ENCODE data around the gene HLA-DMA. TPM values are rescaled to one million over a fixed set of nuclear protein-coding genes. Genes with fewer than 3 reads are reported as not detected.

The HLA-DMA gene
- total RNA-seq, 1 experiment from 2014 or later: 0.14 TPM

- Histone ChIP-seq H3K4me1 (no peaks in the 10 kb centered on the region), H3K36me3 (no peaks in the 10 kb centered on the region), H3K4me3 (no peak overlapping the region), H3K27me3 (peaks cover 12% of the 10 kb centered on the region), H3K9me3 (replicated peaks) (no peaks in the 10 kb centered on the region), H3K27ac (no peak overlapping the region)
- no peak for DNase-seq
These were observed 17.2 kb downstream of the HLA-DMA start for GRCh38 chr6:32935551-32936238.

GRCh38 chr6:32933661-32934085 is 19.2 kb downstream of the HLA-DMA start:
- peak; percentile 65 to 83 for DNase-seq
- Histone ChIP-seq H3K4me3 (no peak overlapping the region), H3K4me1 (no peaks in the 10 kb centered on the region), H3K27ac (no peak overlapping the region), H3K9me3 (replicated peaks) (no peaks in the 10 kb centered on the region), H3K27me3 (peaks cover 10% of the 10 kb centered on the region), H3K36me3 (no peaks in the 10 kb centered on the region)

DNA sequence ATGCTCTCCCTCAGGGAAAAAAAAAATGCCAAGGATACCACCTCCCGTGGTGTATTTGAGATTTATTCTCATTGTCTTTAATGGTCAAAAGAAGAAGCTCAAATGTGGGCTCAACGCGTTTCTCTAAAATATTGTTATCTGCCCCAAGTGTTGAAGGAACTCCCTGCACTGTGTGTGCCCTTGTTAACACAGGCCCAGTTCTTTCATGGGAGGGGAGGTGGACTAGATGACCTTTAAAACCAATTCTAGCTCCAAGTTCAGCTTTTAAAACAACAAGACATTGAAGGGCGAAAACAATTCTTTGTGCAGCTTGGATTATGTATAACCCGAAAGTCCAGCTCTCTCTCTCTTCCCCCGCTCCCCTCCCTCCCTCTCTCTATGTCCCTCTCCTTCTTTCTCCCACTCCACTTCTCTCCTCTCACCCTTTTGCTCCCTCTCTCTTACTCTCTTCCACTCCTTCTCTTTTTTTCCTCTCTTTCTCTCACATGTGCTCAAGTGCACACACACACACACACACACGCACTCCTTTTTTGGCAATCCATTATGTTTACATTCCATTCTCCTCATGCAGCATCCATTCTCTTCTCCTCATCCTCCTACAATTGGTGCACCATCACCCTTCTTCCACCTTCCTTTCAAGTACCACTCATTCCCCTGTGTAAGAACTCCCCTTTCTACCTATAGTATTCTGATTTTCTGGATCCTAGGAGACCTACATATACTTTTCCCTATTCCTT is 20.6 kb downstream of the HLA-DMA start:
- Histone ChIP-seq H3K27me3 (peaks cover 9% of the 10 kb centered on the region; the same call in 1 of the 2 replicates), H3K36me3 (no peaks in the 10 kb centered on the region), H3K4me1 (no peaks in the 10 kb centered on the region), H3K27ac (no peak overlapping the region), H3K4me3 (no peak overlapping the region), H3K9me3 (replicated peaks) (no peaks in the 10 kb centered on the region)
- DNase-seq: no peak

DNA sequence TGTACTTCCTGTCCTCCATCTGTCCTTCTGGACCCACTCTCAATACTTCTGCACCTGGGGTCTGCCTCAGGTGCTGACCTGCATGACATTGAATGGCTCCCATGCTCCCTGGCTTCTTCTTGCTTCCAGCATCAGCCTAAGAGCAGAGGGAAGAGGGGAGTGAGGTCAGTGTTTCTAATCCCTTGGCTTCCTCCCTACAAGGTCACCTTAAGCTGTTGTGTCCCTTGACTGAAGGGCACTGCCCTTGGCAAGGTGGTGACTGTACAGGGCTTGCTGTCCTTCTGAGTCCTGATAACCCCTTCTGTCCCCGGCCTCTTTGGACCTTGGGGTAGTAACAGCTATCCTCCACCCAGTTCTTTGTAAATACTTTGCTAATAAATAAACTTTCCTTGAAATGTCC is 21.7 kb downstream of the HLA-DMA start:
- H3K4me1 ChIP-seq: no peaks in the 10 kb centered on the region
- H3K4me3 ChIP-seq: no peak overlapping the region
- H3K27me3 ChIP-seq: peaks cover 7% of the 10 kb centered on the region; the same call in 1 of the 2 replicates
- no peaks in the 10 kb centered on the region for H3K36me3 ChIP-seq
- no peak overlapping the region for H3K27ac ChIP-seq
- no peak for DNase-seq
- H3K9me3 ChIP-seq (replicated peaks): no peaks in the 10 kb centered on the region

DNA sequence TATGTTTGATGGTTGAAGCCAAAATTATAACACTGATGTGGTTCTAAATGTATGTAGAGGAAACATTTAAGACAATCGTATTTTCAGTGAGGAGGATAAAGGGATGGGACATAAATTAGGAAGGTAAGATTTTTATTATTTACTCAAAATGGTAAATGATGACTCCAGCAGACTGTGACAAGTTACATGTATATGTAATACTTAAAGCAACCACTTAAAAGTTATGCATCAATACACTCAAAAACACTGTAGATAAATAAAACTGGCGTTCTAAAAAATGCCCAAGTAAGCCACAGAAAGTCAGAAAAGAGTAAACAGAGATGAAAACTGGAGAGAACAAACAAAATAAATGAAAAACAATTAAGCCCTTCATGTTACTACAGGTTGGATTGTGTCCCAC is 30.8 kb downstream of the HLA-DMA start:
- no peaks in the 10 kb centered on the region for H3K4me1 ChIP-seq
- H3K27ac ChIP-seq: no peak overlapping the region
- peaks cover under 1% of the 10 kb centered on the region; the same call in 1 of the 2 replicates for H3K27me3 ChIP-seq
- H3K36me3 ChIP-seq: no peaks in the 10 kb centered on the region
- no peaks in the 10 kb centered on the region for H3K9me3 ChIP-seq (replicated peaks)
- H3K4me3 ChIP-seq: no peak overlapping the region
- DNase-seq: no peak

- no peaks in the 10 kb centered on the region for H3K27me3 ChIP-seq
- H3K4me3 ChIP-seq: no peak overlapping the region
- H3K4me1 ChIP-seq: no peaks in the 10 kb centered on the region
- no peaks in the 10 kb centered on the region for H3K9me3 ChIP-seq (replicated peaks)
- no peak for DNase-seq
- H3K36me3 ChIP-seq: no peaks in the 10 kb centered on the region
- H3K27ac ChIP-seq: no peak overlapping the region
These were observed 32.2 kb downstream of the HLA-DMA start for GRCh38 chr6:32920715-32921114.

DNA sequence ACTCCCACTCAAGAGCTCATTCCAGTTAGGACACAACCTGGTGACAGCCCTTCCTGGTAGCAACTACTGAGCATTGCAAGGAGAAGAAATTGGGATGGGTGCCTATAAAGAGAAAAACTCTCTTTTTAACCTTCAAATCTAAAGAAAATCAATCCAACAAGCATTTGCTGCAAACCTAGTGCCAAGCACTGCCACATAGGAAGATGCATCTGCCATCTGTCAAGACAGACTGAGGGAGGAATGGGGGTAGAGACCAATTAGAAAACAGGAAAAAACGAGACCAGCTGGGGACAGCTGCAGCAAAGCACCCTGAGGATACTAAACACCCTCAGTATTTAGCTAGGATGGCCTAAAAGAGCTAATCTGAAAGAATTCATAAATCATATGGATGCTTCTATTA is 39.9 kb downstream of the HLA-DMA start:
- H3K9me3 ChIP-seq (replicated peaks): no peaks in the 10 kb centered on the region
- no peaks in the 10 kb centered on the region for H3K4me1 ChIP-seq
- H3K4me3 ChIP-seq: no peak overlapping the region
- no peaks in the 10 kb centered on the region for H3K27me3 ChIP-seq
- no peaks in the 10 kb centered on the region for H3K36me3 ChIP-seq
- no peak overlapping the region for H3K27ac ChIP-seq
- no peak for DNase-seq

DNA sequence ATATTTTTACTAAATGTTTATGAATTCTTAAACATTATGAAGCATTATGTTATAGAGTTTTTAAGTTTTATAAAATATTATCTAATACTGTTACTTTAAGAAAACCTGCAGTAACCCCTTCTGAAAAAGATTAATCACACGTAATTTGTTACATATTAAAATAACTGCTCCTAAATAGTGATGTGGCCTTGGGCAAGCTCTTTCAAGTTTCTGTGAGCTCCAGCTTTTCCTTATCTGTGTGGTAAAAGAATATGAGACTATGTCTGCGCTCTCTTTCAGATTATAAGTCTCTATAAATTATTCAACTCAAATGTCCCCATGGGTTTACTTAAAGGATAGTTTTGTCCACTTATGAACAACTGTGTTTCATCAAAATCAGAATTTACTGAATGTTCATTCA is 44.0 kb downstream of the HLA-DMA start:
- Histone ChIP-seq H3K4me1 (no peaks in the 10 kb centered on the region), H3K27me3 (no peaks in the 10 kb centered on the region), H3K36me3 (no peaks in the 10 kb centered on the region), H3K9me3 (replicated peaks) (no peaks in the 10 kb centered on the region), H3K27ac (no peak overlapping the region), H3K4me3 (no peak overlapping the region)
- no peak for DNase-seq

DNA sequence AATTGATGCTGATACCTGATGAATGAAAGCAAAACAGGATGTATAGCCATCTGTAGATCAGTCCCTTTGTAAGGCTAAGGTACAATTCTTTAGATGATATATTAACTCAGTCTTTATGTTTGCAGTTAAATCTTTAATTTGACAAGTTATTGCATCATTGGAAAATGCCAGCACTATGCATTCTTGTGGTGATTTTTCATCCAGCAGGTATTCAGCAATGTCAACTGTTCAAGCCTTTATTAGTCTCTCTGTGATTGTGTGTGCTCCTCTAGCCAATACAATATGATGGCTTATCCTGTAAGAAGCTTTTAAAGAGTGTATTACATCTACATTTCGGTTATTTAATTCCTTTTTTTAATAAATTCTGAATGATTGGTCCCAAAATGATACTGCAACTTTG is 46.4 kb downstream of the HLA-DMA start:
- H3K27me3 ChIP-seq: no peaks in the 10 kb centered on the region
- no peak overlapping the region for H3K27ac ChIP-seq
- no peaks in the 10 kb centered on the region for H3K9me3 ChIP-seq (replicated peaks)
- H3K4me3 ChIP-seq: no peak overlapping the region
- H3K36me3 ChIP-seq: no peaks in the 10 kb centered on the region
- H3K4me1 ChIP-seq: no peaks in the 10 kb centered on the region
- DNase-seq: no peak

- Histone ChIP-seq H3K4me3 (no peak overlapping the region), H3K27ac (no peak overlapping the region), H3K36me3 (no peaks in the 10 kb centered on the region), H3K27me3 (no peaks in the 10 kb centered on the region), H3K9me3 (replicated peaks) (no peaks in the 10 kb centered on the region), H3K4me1 (no peaks in the 10 kb centered on the region)
- DNase-seq: no peak
These were observed 47.8 kb downstream of the HLA-DMA start for GRCh38 chr6:32905078-32905477.

DNA sequence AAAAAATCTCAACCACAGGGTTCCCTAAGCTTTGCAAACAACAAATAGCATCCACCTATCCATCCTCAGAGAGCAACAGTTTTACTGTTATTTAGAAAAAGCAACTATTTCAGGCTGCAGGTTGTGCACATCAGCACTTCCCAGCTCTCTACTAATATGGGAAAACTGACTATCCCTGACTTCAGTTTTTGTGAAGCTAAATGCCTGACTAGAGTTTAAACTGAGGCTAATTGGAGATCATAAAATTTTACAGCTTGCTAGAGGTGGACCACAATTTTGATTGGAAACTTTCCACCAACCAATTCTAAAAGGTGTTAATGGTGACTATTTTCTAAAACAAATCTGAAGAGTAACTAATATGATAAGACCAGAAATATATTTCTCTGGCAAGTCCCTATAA is 48.9 kb downstream of the HLA-DMA start:
- H3K27ac ChIP-seq: no peak overlapping the region
- no peaks in the 10 kb centered on the region for H3K36me3 ChIP-seq
- no peaks in the 10 kb centered on the region for H3K4me1 ChIP-seq
- DNase-seq: no peak
- H3K4me3 ChIP-seq: no peak overlapping the region
- H3K9me3 ChIP-seq (replicated peaks): no peaks in the 10 kb centered on the region; the same call in 1 of the 2 replicates
- no peaks in the 10 kb centered on the region for H3K27me3 ChIP-seq

Other genes with a start within 250 kb of the HLA-DMA start
- not detected in 2 replicates for gene HLA-DQA2, start 211.7 kb downstream of the HLA-DMA start, total RNA-seq (2014; rRNA removed; shearing (Covaris generic))
- not detected in 2 replicates for gene HLA-DQB2, start 189.6 kb downstream of the HLA-DMA start, total RNA-seq (2014; rRNA removed; shearing (Covaris generic))
- gene HLA-DOB, start 136.1 kb downstream of the HLA-DMA start, total RNA-seq (2014; rRNA removed; shearing (Covaris generic)): 0.10 and 0.28 TPM in 2 replicates
- 17.1 and 17.4 TPM in 2 replicates for gene TAP2, start 114.4 kb downstream of the HLA-DMA start, total RNA-seq (2014; rRNA removed; shearing (Covaris generic))
- 0.18 and 0.33 TPM in 2 replicates for gene PSMB8, start 109.0 kb downstream of the HLA-DMA start, total RNA-seq (2014; rRNA removed; shearing (Covaris generic))
- 0.43 and 0.81 TPM in 2 replicates for gene TAP1, start 99.4 kb downstream of the HLA-DMA start, total RNA-seq (2014; rRNA removed; shearing (Covaris generic))
- 0.18 TPM in 1 of 2 replicates, not detected in the other for gene PSMB9, start 98.9 kb downstream of the HLA-DMA start, total RNA-seq (2014; rRNA removed; shearing (Covaris generic))
- not detected in 2 replicates for gene HLA-DMB, start 12.1 kb downstream of the HLA-DMA start, total RNA-seq (2014; rRNA removed; shearing (Covaris generic))
- 178 and 199 TPM in 2 replicates for gene BRD2, start 15.5 kb upstream of the HLA-DMA start, total RNA-seq (2014; rRNA removed; shearing (Covaris generic))
- gene HLA-DOA, start 56.5 kb upstream of the HLA-DMA start, total RNA-seq (2014; rRNA removed; shearing (Covaris generic)): 0.16 TPM in 1 of 2 replicates, not detected in the other
- gene HLA-DPA1, start 120.6 kb upstream of the HLA-DMA start, total RNA-seq (2014; rRNA removed; shearing (Covaris generic)): not detected in 2 replicates
- not detected in 2 replicates for gene HLA-DPB1, start 122.9 kb upstream of the HLA-DMA start, total RNA-seq (2014; rRNA removed; shearing (Covaris generic))
- gene COL11A2, start 239.4 kb upstream of the HLA-DMA start, total RNA-seq (2014; rRNA removed; shearing (Covaris generic)): 3.8 and 4.0 TPM in 2 replicates
- 24.4 and 25.9 TPM in 2 replicates for gene RXRB, start 247.6 kb upstream of the HLA-DMA start, total RNA-seq (2014; rRNA removed; shearing (Covaris generic))
- 71.8 and 75.1 TPM in 2 replicates for gene SLC39A7, start 247.8 kb upstream of the HLA-DMA start, total RNA-seq (2014; rRNA removed; shearing (Covaris generic))